Smooth muscle cell (in vitro differentiated cells): ENCODE results near the gene DHX34. TPM values are rescaled to one million over a fixed set of nuclear protein-coding genes. Genes with fewer than 3 reads are reported as not detected.
A peak's percentile ranks its signal among the peaks of the same experiment; 100 is the strongest.
"Not testable (repeated sequence)": the region's sequence is repeated elsewhere in the genome, so short reads cannot be mapped to it uniquely, and the experiment has no call there.

Experiments used
- DNase-seq: peaks from one replicate; lab custom pipeline; 2025; ENCODE audit not compliant: unreplicated experiment; lab: John Stamatoyannopoulos, UW
- H2AFZ ChIP-seq: fragments of 200-600 bp; sonication (generic); 2 replicates; pipeline ENCODE4 v1.6.0; 2016; ENCODE audit warnings: antibody characterized with exemption, low read depth, mild to moderate bottlenecking
- H3F3A ChIP-seq: fragments of 200-600 bp; sonication (generic); 2 replicates; pipeline ENCODE4 v1.6.0; 2017; ENCODE audit warnings: antibody characterized with exemption, low read depth
- H3K27ac ChIP-seq: fragments of 200-600 bp; sonication (generic); 2 replicates; pipeline ENCODE4 v1.5.1; 2016; ENCODE audit warnings: low read depth, mild to moderate bottlenecking
- H3K27me3 ChIP-seq: fragments of 200-600 bp; sonication (generic); 2 replicates; pipeline ENCODE4 v1.6.1; 2016; ENCODE audit warnings: low read depth, mild to moderate bottlenecking
- H3K36me3 ChIP-seq: fragments of 200-600 bp; sonication (generic); 2 replicates; pipeline ENCODE4 v1.5.1; 2016; ENCODE audit warnings: low read depth
- H3K4me1 ChIP-seq: fragments of 200-600 bp; sonication (generic); 2 replicates; pipeline ENCODE4 v1.5.1; 2016; ENCODE audit warnings: low read depth
- H3K4me2 ChIP-seq: fragments of 200-600 bp; sonication (generic); 2 replicates; pipeline ENCODE4 v1.6.0; 2016; ENCODE audit warnings: mild to moderate bottlenecking
- H3K4me3 ChIP-seq: fragments of 200-600 bp; sonication (generic); 2 replicates; pipeline ENCODE4 v1.5.1; 2016; ENCODE audit warnings: mild to moderate bottlenecking
- H3K79me2 ChIP-seq: fragments of 200-600 bp; sonication (generic); 2 replicates; pipeline ENCODE4 v1.6.0; 2016; ENCODE audit warnings: low read depth, mild to moderate bottlenecking
- H3K9ac ChIP-seq: fragments of 200-600 bp; sonication (generic); 2 replicates; pipeline ENCODE4 v1.6.0; 2016; ENCODE audit warnings: low read depth
- H3K9me3 ChIP-seq: fragments of 200-600 bp; sonication (generic); replicated peaks from 2 replicates; pipeline ENCODE4 v1.5.1; 2016; ENCODE audit warnings: low read depth
- H4K20me1 ChIP-seq: fragments of 200-600 bp; sonication (generic); 2 replicates; pipeline ENCODE4 v1.6.0; 2016; ENCODE audit warnings: low read depth
- WGBS: methylation state at CpG from one replicate; pipeline ENCODE4 v1.1.7; 2016; ENCODE audit warnings: low lambda C conversion rate; 5-methylcytosine and 5-hydroxymethylcytosine counted together
- polyA plus RNA-seq: library from polyadenylated mRNA; unstranded; fragments of >200 nt; fragmentation: Nextera tagmentation; extraction: Ambion mirVana; gene quantifications from 2 replicates; pipeline ENCODE4 v1.2.1, GENCODE V29; 2016
- total RNA-seq: library from RNA; depleted of rRNA; stranded (reverse); fragments of >200 nt; gene quantifications from 2 replicates; pipeline ENCODE4 v1.2.3, GENCODE V29; 2014
- TF ChIP-seq, protein P1 (sequence below): fragments of 200-600 bp; sonication (generic); IDR thresholded peaks from 2 replicates; pipeline ENCODE4 v1.5.1; 2017; ENCODE audit warnings: borderline replicate concordance, mild to moderate bottlenecking, antibody characterized with exemption; ENCODE audit not compliant: insufficient read depth, poor library complexity, severe bottlenecking

DHX34 gene
- total and polyA plus RNA-seq, 2 experiments from 2014 or later, result 7.1 to 9.8 TPM

DNA sequence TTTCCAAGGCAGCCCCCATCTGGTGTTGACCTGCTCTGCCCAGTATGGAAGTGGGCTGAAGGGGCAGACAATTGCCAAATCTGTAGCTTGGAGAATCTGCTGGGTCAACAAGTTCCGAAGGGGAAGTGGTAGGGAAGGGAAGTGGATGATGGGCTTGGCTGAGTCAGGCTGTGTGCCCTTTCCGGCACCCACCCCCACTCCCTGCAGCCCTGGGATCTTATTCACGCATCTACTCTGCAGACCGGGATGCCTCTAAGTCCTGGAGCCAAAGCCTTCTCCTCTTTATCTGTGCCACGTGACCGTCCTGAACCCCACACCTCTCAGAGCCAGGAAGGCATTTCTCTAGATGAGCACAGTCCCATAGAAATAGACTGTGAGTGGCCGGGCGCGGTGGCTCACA, 24.6 kb upstream of the DHX34 start:
- Histone ChIP-seq H2AFZ (no peak overlapping the region), H3K9ac (no peak overlapping the region), H4K20me1 (no peaks in the 10 kb centered on the region), H3K4me1 (no peaks in the 10 kb centered on the region), H3K4me3 (no peak overlapping the region), H3F3A (no peaks in the 10 kb centered on the region), H3K27me3 (no peaks in the 10 kb centered on the region), H3K4me2 (no peak overlapping the region), H3K9me3 (no peaks in the 10 kb centered on the region), H3K79me2 (no peaks in the 10 kb centered on the region), H3K27ac (no peak overlapping the region), H3K36me3 (no peaks in the 10 kb centered on the region)
- 69% methylated on average over 9 of the region's 9 CpGs for WGBS
- TF ChIP-seq, protein P1, sequence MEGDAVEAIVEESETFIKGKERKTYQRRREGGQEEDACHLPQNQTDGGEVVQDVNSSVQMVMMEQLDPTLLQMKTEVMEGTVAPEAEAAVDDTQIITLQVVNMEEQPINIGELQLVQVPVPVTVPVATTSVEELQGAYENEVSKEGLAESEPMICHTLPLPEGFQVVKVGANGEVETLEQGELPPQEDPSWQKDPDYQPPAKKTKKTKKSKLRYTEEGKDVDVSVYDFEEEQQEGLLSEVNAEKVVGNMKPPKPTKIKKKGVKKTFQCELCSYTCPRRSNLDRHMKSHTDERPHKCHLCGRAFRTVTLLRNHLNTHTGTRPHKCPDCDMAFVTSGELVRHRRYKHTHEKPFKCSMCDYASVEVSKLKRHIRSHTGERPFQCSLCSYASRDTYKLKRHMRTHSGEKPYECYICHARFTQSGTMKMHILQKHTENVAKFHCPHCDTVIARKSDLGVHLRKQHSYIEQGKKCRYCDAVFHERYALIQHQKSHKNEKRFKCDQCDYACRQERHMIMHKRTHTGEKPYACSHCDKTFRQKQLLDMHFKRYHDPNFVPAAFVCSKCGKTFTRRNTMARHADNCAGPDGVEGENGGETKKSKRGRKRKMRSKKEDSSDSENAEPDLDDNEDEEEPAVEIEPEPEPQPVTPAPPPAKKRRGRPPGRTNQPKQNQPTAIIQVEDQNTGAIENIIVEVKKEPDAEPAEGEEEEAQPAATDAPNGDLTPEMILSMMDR, result no peak
- no peak for DNase-seq

DNA sequence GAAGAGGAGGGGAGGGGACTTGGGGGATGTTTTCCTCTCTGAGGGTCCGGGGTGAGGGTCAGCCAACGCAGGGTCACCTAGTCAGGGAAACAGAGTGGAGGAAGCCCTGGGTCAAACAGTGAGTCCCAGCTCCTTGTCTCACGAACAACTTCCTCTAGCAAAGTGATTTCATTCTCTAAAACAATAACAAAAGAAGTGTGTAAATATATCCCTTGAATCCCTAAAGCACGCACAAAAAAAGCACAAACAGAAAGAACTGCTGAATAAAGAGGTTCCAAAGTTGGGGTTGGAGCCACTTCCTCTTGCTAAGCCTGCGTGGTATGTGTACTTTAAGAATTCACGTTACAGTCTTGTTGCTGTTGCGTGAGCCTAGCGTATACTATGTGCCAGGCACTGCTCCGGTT, 18.6 kb upstream of the DHX34 start:
- Histone ChIP-seq H3K36me3 (no peaks in the 10 kb centered on the region), H3F3A (no peaks in the 10 kb centered on the region), H2AFZ (peak overlapping the region; percentile 23), H3K9me3 (no peaks in the 10 kb centered on the region), H3K4me3 (no peak overlapping the region), H3K27me3 (no peaks in the 10 kb centered on the region), H3K4me1 (no peaks in the 10 kb centered on the region), H3K9ac (no peak overlapping the region), H3K79me2 (no peaks in the 10 kb centered on the region), H3K27ac (no peak overlapping the region), H3K4me2 (no peak overlapping the region), H4K20me1 (no peaks in the 10 kb centered on the region)
- DNase-seq, result no peak
- WGBS, result 76% methylated on average over 9 of the region's 9 CpGs
- TF ChIP-seq, protein P1, result no peak

DNA sequence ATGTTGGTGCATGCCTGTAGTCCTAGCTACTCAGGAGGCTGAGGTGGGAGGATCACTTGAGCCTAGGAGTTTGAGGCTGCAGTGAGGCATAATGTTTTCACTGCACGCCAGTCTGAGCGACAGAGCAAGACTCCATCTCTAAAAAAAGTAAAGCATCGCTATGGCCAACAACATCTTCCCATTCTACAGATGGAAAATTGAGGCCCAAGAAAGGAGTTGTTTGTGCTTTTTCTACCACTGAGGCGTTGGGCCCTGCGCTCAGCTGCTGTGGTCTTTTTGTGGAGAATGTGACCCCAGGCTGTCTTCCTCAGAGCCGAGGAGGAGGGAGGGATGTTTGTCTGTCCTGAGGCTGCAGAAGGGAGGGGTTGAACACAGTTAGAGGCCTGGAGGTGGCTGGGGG, 17.6 kb upstream of the DHX34 start:
- no peak overlapping the region for H3K4me3 ChIP-seq
- WGBS, result 92% methylated on average over 6 of the region's 6 CpGs
- H3K4me2 ChIP-seq, result no peak overlapping the region
- H3K4me1 ChIP-seq, result no peaks in the 10 kb centered on the region
- H3K9me3 ChIP-seq, result no peaks in the 10 kb centered on the region
- no peak overlapping the region for H3K27ac ChIP-seq
- no peak overlapping the region for H2AFZ ChIP-seq
- no peaks in the 10 kb centered on the region for H3K27me3 ChIP-seq
- no peaks in the 10 kb centered on the region for H3F3A ChIP-seq
- H3K9ac ChIP-seq, result no peak overlapping the region
- TF ChIP-seq, protein P1, result no peak
- no peak for DNase-seq
- H3K36me3 ChIP-seq, result no peaks in the 10 kb centered on the region
- no peaks in the 10 kb centered on the region for H3K79me2 ChIP-seq
- no peaks in the 10 kb centered on the region for H4K20me1 ChIP-seq

DNA sequence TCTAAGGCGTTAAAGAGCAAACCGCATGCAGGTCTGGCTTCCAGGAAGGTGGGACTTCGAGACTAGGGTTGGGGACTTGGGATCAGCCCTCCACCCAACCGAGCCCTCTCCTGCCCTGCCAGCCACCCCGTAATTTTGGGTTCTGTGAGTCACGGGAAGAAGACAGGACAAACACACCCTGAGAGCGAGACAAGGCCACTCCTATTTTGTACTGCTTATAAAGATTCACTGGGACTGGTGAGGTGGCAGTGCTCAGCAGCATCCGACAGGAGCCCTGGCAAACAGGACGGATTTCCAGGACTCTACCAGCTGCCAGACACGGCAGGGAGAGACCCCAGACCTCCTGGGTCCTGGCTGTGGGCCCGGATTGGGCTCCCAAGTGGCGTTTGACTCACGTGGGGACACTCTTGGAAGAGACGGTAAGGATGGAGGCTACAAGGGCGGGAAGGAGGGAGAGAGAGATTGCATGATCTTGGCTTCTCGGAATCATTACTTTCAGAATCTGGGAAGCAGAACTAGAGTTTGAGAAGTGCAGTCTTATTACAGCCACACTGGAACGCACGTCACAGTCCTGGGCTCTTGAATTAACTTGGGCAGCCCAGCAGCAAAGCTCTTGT, 17.1 kb upstream of the DHX34 start, which contains the start of gene C5AR2:
Gene C5AR2 (plus strand): TSS at position 245 of the 617 bp plus-strand sequence. CDS start 8,625 bp downstream, outside the sequence.
- TF ChIP-seq, protein P1, result no peak
- no peak within 1 kb of the TSS for H3K4me2 ChIP-seq
- WGBS, result 78% methylated on average over 18 of the region's 18 CpGs

DNA sequence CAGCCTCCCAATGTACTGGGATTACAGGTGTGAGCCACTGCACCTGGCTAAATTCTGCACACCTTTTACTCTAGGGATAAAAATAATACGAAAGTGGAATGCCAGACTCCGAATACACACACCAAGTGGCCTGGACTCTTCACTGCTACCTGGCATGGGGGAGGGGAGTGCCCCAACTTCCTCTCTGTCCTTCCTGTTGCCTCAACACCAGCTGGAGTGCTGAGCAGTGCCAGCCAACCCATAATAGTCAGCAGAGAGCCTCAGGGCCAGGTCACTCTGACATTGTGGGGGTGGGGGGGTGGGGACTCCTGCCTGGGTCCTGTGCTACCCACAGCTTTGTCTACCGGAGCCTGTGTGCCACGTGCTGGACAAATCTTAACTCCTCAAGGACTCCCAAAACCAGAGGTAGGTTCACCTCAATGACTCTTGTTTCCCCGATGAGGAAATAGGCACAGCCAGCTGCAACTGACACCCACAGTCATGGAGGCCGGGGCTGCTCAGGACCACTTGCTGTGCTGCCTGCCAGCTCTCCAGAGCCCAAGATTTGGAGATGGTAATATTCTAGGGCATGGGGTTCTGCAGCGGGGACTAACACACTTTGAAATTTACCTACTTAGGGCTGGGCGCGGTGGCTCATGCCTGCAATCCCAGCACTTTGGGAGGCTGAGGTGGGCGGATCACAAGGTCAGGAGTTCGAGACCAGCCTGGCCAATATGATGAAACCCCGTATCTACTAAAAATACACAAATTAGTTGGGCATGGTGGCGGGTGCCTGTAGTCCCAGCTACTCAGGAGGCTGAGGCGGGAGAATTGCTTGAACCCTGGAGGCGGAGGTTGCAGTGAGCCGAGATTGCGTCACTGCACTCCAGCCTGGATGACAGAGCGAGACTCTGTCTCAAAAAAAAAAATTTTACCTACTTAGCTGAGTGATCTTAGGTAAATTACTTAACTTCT, 12.1 kb upstream of the DHX34 start:
- H2AFZ ChIP-seq, H3K4me2 ChIP-seq, H3K27ac ChIP-seq, DNase-seq, H3K79me2 ChIP-seq, H3K4me1 ChIP-seq, H3K27me3 ChIP-seq, H3K4me3 ChIP-seq, H4K20me1 ChIP-seq, H3K36me3 ChIP-seq, H3K9me3 ChIP-seq, H3F3A ChIP-seq, H3K9ac ChIP-seq: not testable (repeated sequence)
- WGBS, result 94% methylated on average over 18 of the region's 18 CpGs

More for the DNA sequence above, 17.1 kb upstream of the DHX34 start, which contains the start of gene C5AR2:
- H3K27ac ChIP-seq, result no peak within 1 kb of the TSS
- no peaks in the 10 kb centered on the region for H3K36me3 ChIP-seq
- no peaks in the 10 kb centered on the region for H3K4me1 ChIP-seq
- no peak within 1 kb of the TSS for H2AFZ ChIP-seq
- H3K27me3 ChIP-seq, result no peaks in the 10 kb centered on the region
- no peak within 1 kb of the TSS for H3K4me3 ChIP-seq
- H4K20me1 ChIP-seq, result no peaks in the 10 kb centered on the region
- DNase-seq, result no peak
- no peaks in the 10 kb centered on the region for H3F3A ChIP-seq
- H3K9me3 ChIP-seq, result no peaks in the 10 kb centered on the region
- H3K9ac ChIP-seq, result no peak within 1 kb of the TSS
- no peaks in the 10 kb centered on the region for H3K79me2 ChIP-seq
